GM10847 (cell line): ENCODE data around the gene CLCF1.

Source experiments
- POLR2A ChIP-seq: IDR thresholded peaks from 2 replicates; pipeline ENCODE4 v1.6.1; 2011; ENCODE audit not compliant: insufficient read length; ENCODE audit errors: extremely low read depth

Gene CLCF1

GRCh38 chr11:67400251-67400941 lies 27.0 kb upstream of the CLCF1 start:
- TF ChIP-seq POLR2A, result no peak

- TF ChIP-seq POLR2A, result no peak
Measured at GRCh38 chr11:67398661-67399563, 25.5 kb upstream of the CLCF1 start.

- TF ChIP-seq POLR2A, result no peak
Measured at GRCh38 chr11:67397986-67398660, 24.7 kb upstream of the CLCF1 start.

- TF ChIP-seq POLR2A, result no peak
Measured at GRCh38 chr11:67397536-67397935, 24.1 kb upstream of the CLCF1 start.

- TF ChIP-seq POLR2A, result no peak
Measured at GRCh38 chr11:67396587-67397389, 23.4 kb upstream of the CLCF1 start.

- TF ChIP-seq POLR2A, result no peak
Measured at GRCh38 chr11:67396259-67396581, 22.8 kb upstream of the CLCF1 start.

GRCh38 chr11:67395555-67396258 lies 22.3 kb upstream of the CLCF1 start:
- no peak for TF ChIP-seq POLR2A

- TF ChIP-seq POLR2A, result no peak
Measured at GRCh38 chr11:67393990-67394389, 20.6 kb upstream of the CLCF1 start.

GRCh38 chr11:67393437-67393836 lies 20.0 kb upstream of the CLCF1 start:
- no peak for TF ChIP-seq POLR2A

- TF ChIP-seq POLR2A, result no peak
Measured at GRCh38 chr11:67392183-67392715, 18.9 kb upstream of the CLCF1 start.

GRCh38 chr11:67391304-67392182 lies 18.1 kb upstream of the CLCF1 start, which contains the start of gene RAD9A:
TSS of gene RAD9A (plus strand) at chr11:67391986. CDS start at chr11:67392045, 59 bp downstream.
- TF ChIP-seq POLR2A, result peak; percentile 53

- no peak for TF ChIP-seq POLR2A
Measured at GRCh38 chr11:67390947-67391303, 17.5 kb upstream of the CLCF1 start.

GRCh38 chr11:67389477-67389876 lies 16.1 kb upstream of the CLCF1 start:
- no peak for TF ChIP-seq POLR2A
